C4-2B (cell line): ENCODE measurements around the gene DIS3L2.
"Not testable (repeated sequence)": the region's sequence is repeated elsewhere in the genome, so short reads cannot be mapped to it uniquely, and the experiment has no call there.

ENCODE experiments used
- H3K27ac ChIP-seq: fragments of 450-650 bp; 2 replicates; pipeline ENCODE4 v1.5.1; 2017
- CTCF ChIP-seq: fragments of 450-650 bp; conservative IDR thresholded peaks from 2 replicates; pipeline ENCODE4 v1.5.1; 2017; ENCODE audit warnings: mild to moderate bottlenecking
- ZFX ChIP-seq: fragments of 450-650 bp; IDR thresholded peaks from 2 replicates; pipeline ENCODE4 v1.6.1; 2017

Gene DIS3L2

GRCh38 chr2:232333361-232334135, 372.0 kb downstream of the DIS3L2 start:
- TF ChIP-seq CTCF (peak; percentile 70), ZFX (no peak)
- no peak overlapping the region for H3K27ac ChIP-seq

GRCh38 chr2:232334136-232334884, 372.8 kb downstream of the DIS3L2 start:
- H3K27ac ChIP-seq: not testable (repeated sequence)

GRCh38 chr2:232334885-232335205, 373.3 kb downstream of the DIS3L2 start:
- not testable (repeated sequence) for H3K27ac ChIP-seq

GRCh38 chr2:232335206-232335858, 373.8 kb downstream of the DIS3L2 start:
- TF ChIP-seq CTCF: peak; percentile 81
- H3K27ac ChIP-seq: not testable (repeated sequence)

- TF ChIP-seq CTCF: no peak
- TF ChIP-seq ZFX: no peak
- no peak overlapping the region for H3K27ac ChIP-seq
Measured at GRCh38 chr2:232335859-232336215, 374.3 kb downstream of the DIS3L2 start.

GRCh38 chr2:232336241-232336736, 374.8 kb downstream of the DIS3L2 start:
- no peak for TF ChIP-seq ZFX
- no peak for TF ChIP-seq CTCF
- no peak overlapping the region for H3K27ac ChIP-seq

- no peak overlapping the region for H3K27ac ChIP-seq
- TF ChIP-seq ZFX (no peak), CTCF (no peak)
Measured at GRCh38 chr2:232336981-232337720, 375.6 kb downstream of the DIS3L2 start.

- H3K27ac ChIP-seq: not testable (repeated sequence)
Measured at GRCh38 chr2:232338094-232338758, 376.7 kb downstream of the DIS3L2 start.
